Measurements from ENCODE around the gene HHEX. TPM values are rescaled to one million over a fixed set of nuclear protein-coding genes. Genes with fewer than 3 reads are reported as not detected.

HHEX gene
- total and polyA plus RNA-seq, 10 donors = 45.9 to 81.1 (median 58.4) TPM

DNA sequence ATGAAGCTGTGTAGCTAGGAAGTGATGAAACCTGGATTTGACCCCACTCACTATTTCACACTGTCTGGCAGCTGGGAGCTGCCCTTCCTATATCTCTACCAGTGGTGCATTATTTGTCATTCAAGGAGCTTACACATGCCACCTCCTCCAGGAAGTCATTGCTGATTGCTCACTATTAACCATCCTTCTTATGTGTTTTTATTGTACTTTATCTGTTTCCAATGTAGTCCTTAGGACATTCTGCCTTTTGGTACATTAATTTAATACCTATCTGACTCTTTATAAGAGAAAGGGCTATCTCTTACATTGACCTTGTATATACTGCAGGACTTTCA is 31.0 kb downstream of the HHEX start:
- Histone ChIP-seq H3K36me3 (no peaks in the 10 kb centered on the region), H3K27ac (no peak overlapping the region), H3K9me3 (no peaks in the 10 kb centered on the region), H3K4me3 (no peak overlapping the region), H3K27me3 (replicated peaks in 1 of 7) (peaks cover 0 to 48% (median 0%) of the 10 kb centered on the region in 7 donors), H3K4me1 (peaks cover 0 to 38% (median 15%) of the 10 kb centered on the region in 6 donors)
- TF ChIP-seq POLR2A (IDR thresholded peaks at IDR 0.05) = no peak
- TF ChIP-seq, protein P1, sequence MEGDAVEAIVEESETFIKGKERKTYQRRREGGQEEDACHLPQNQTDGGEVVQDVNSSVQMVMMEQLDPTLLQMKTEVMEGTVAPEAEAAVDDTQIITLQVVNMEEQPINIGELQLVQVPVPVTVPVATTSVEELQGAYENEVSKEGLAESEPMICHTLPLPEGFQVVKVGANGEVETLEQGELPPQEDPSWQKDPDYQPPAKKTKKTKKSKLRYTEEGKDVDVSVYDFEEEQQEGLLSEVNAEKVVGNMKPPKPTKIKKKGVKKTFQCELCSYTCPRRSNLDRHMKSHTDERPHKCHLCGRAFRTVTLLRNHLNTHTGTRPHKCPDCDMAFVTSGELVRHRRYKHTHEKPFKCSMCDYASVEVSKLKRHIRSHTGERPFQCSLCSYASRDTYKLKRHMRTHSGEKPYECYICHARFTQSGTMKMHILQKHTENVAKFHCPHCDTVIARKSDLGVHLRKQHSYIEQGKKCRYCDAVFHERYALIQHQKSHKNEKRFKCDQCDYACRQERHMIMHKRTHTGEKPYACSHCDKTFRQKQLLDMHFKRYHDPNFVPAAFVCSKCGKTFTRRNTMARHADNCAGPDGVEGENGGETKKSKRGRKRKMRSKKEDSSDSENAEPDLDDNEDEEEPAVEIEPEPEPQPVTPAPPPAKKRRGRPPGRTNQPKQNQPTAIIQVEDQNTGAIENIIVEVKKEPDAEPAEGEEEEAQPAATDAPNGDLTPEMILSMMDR (IDR thresholded peaks at IDR 0.05 in 8 of 11, conservative IDR thresholded peaks at IDR 0.05 in 3 of 11) = no peak
- TF ChIP-seq POLR2AphosphoS5 (IDR thresholded peaks at IDR 0.05) = no peak
- intact Hi-C loops (cut with DNase I; ENCODE audit: low total_unique reads) = no loop called here
- no peak for DNase-seq

DNA sequence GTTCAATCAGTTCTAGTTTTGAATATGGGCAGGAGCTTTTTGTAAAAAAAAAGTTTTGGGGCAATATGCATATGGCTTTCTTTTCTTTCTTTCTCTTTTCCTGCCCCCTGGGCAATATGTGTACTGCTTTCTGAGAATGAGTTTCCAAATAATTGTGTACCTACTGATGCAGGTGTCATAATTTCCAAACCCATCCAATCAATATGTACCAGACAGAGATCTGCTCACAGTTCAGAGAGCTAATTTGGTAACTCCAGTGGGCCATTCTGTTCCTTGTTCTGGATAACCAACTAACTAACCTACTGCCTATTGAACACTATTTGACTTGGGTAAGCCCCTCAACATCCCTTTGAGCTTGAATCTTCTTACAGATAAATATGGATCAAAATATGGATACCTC is 32.6 kb downstream of the HHEX start:
- no peaks in the 10 kb centered on the region for H3K9me3 ChIP-seq
- TF ChIP-seq POLR2A (IDR thresholded peaks at IDR 0.05) (no peak), POLR2AphosphoS5 (IDR thresholded peaks at IDR 0.05) (no peak)
- TF ChIP-seq, protein P1 (IDR thresholded peaks at IDR 0.05 in 8 of 11, conservative IDR thresholded peaks at IDR 0.05 in 3 of 11) = no peak

DNA sequence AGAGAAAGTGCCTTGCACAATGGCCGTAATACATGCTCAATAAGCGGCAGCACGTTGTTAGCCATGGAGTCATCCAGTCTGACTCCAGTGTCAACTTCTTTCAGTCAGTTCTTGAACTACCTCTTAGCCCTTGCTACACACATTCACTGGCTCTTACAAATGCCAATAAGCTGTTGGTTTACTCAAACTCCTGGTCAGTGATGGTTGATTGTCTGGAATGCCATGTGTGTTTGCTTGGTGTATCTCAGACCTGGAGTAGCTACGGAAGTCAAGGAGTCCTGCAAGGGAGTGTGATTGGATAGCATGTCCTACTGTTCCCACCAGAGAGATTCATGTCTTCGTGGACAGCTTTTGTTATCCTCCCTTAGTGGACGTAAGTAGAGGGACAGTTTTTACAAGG is 37.4 kb downstream of the HHEX start:
- WGBS, 5 donors = 92 to 97% (median 95%) methylated on average over 6 of the region's 6 CpGs
- Histone ChIP-seq H3K27me3 (replicated peaks in 1 of 7) (peaks cover 0 to 12% (median 0%) of the 10 kb centered on the region in 7 donors), H3K4me1 (peaks cover 0 to 22% (median 9%) of the 10 kb centered on the region in 6 donors), H3K27ac (no peak overlapping the region), H3K36me3 (no peaks in the 10 kb centered on the region), H3K4me3 (no peak overlapping the region), H3K9me3 (no peaks in the 10 kb centered on the region)
- intact Hi-C loops (cut with DNase I; ENCODE audit: low total_unique reads) = no loop called here
- TF ChIP-seq, protein P1 (IDR thresholded peaks at IDR 0.05 in 8 of 11, conservative IDR thresholded peaks at IDR 0.05 in 3 of 11) = no peak
- no peak for DNase-seq

More for the DNA sequence above, 32.6 kb downstream of the HHEX start:
- DNase-seq = no peak
- peaks cover 0 to 41% (median 0%) of the 10 kb centered on the region in 7 donors for H3K27me3 ChIP-seq (replicated peaks in 1 of 7)
- no peaks in the 10 kb centered on the region for H3K36me3 ChIP-seq
- intact Hi-C loops (cut with DNase I; ENCODE audit: low total_unique reads) = no loop called here
- no peak overlapping the region for H3K27ac ChIP-seq
- H3K4me3 ChIP-seq = no peak overlapping the region
- H3K4me1 ChIP-seq = peaks cover 0 to 24% (median 12%) of the 10 kb centered on the region in 6 donors

DNA sequence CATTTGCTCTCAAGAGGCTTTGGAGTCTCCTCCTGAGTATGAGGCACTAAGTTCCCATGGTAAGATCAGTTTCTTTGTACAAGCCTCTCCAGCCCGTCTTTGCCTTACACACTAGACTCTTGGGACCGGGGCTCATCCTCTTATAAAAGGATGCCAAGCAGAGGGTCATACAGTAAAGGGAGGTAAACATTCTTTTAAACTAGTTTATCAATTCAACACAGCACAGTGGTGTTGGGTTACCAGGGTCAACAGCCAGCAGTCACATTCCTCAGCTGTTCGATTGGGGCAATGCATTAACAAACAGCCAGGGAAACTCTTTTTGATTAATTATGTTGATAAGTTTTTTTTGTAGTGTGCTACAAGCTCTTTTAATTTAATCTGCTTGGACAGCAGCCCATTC is 37.8 kb downstream of the HHEX start:
- no peak for TF ChIP-seq POLR2AphosphoS5 (IDR thresholded peaks at IDR 0.05)
- TF ChIP-seq, protein P1 (IDR thresholded peaks at IDR 0.05 in 8 of 11, conservative IDR thresholded peaks at IDR 0.05 in 3 of 11) = no peak
- TF ChIP-seq POLR2A (IDR thresholded peaks at IDR 0.05) = no peak
- no peak overlapping the region for H3K4me3 ChIP-seq
- peaks cover 0 to 22% (median 9%) of the 10 kb centered on the region in 6 donors for H3K4me1 ChIP-seq
- no peak for DNase-seq
- H3K36me3 ChIP-seq = no peaks in the 10 kb centered on the region
- 81 to 94% (median 84%) methylated on average over 3 of the region's 3 CpGs for WGBS, 5 donors
- no peaks in the 10 kb centered on the region for H3K9me3 ChIP-seq
- intact Hi-C loops (cut with DNase I; ENCODE audit: low total_unique reads) = no loop called here
- peaks cover 0 to 11% (median 0%) of the 10 kb centered on the region in 7 donors for H3K27me3 ChIP-seq (replicated peaks in 1 of 7)
- no peak overlapping the region for H3K27ac ChIP-seq

Measured in spleen (tissue), 11 donors.